K562 (cell line): ENCODE measurements around the gene UBE2D3. TPM values are rescaled to one million over a fixed set of nuclear protein-coding genes. Genes with fewer than 3 reads are reported as not detected.

Experiments used
- ATAC-seq: fragments of 200-7000 bp; cut with Tn5 transposase; 3 replicates; pipeline ENCODE4 v1.9.1; 2020; ENCODE audit warnings: moderate library complexity
- BruUV-seq: library from RNA; stranded (reverse); fragments of 400-500 nt; replicated peaks from 2 replicates; lab custom pipeline; 2021; lab: Mats Ljungman, UMichigan
- CTCF ChIA-PET: fragments of 300-600 bp; formaldehyde crosslinking; extraction: SDS; loops from one replicate; lab custom pipeline; 2021; ENCODE audit warnings: low intra/inter-chr PET ratio; lab: Yijun Ruan, JAX
- POLR2A ChIA-PET: fragments of 300-600, 350-650 bp; sonication (Branson Sonifier 250); formaldehyde crosslinking; extraction: SDS; loops from one replicate; lab custom pipeline; 2021; ENCODE audit warnings: antibody characterized with exemption, inconsistent platforms; lab: Yijun Ruan, JAX
- DNase-seq, 4 experiments: peaks; one replicate each; pipeline versions ENCODE4 v3.0.0 to v3.0.0-alpha.2; 2011 to 2018; ENCODE audit warnings: low spot score in 3 of 4, mixed read lengths in 3 of 4; ENCODE audit errors: extremely low read depth in 1 of 4
- FAIRE-seq: peaks from 2 replicates; lab custom pipeline; 2011; peaks lifted over from hg19 to GRCh38; lab: Jason Lieb, UNC
- H2AFZ ChIP-seq: 2 replicates; pipeline ENCODE4 v1.6.0; 2011; ENCODE audit warnings: low read depth, low read length, control low read depth, inconsistent platforms
- H3K27ac ChIP-seq: fragments of 200-600 bp; 3 replicates; pipeline ENCODE4 v1.8.0; 2011; ENCODE audit warnings: low read depth, mild to moderate bottlenecking, control low read depth, inconsistent platforms, low read length, moderate library complexity, mixed read lengths; ENCODE audit errors: extremely low read depth
- H3K27me3 ChIP-seq, 2 experiments: fragments of 300-600 bp in 1 of 2; 2 replicates in 1 of 2; 3 replicates in 1 of 2; pipeline versions ENCODE4 v1.6.0 to v1.8.0; 2011; ENCODE audit warnings: inconsistent platforms in 2 of 2, low read length in 2 of 2, mild to moderate bottlenecking in 1 of 2, mixed read lengths in 1 of 2, moderate library complexity in 1 of 2; ENCODE audit not compliant: control insufficient read depth in 2 of 2, insufficient read depth in 2 of 2
- H3K36me3 ChIP-seq: fragments of 300-600 bp; 3 replicates; pipeline ENCODE4 v1.8.0; 2011; ENCODE audit warnings: mild to moderate bottlenecking, low read length, inconsistent platforms; ENCODE audit not compliant: control insufficient read depth, insufficient read depth
- H3K4me1 ChIP-seq, 2 experiments: fragments of 200-600 bp in 1 of 2; replicated peaks in 1 of 2; 2 replicates in 1 of 2; 3 replicates in 1 of 2; pipeline versions ENCODE4 v1.5.1 to v1.8.0; 2011; ENCODE audit warnings: inconsistent platforms in 2 of 2, low read length in 2 of 2, mild to moderate bottlenecking in 1 of 2, mixed read lengths in 1 of 2, moderate library complexity in 1 of 2; ENCODE audit not compliant: control insufficient read depth in 2 of 2, insufficient read depth in 2 of 2
- H3K4me2 ChIP-seq: 2 replicates; pipeline ENCODE4 v1.6.1; 2011; ENCODE audit warnings: low read length, control low read depth, inconsistent platforms, mixed read lengths; ENCODE audit not compliant: insufficient read depth
- H3K4me3 ChIP-seq: fragments of 200-600 bp; sonication (generic), shearing (Covaris generic); 2 replicates; pipeline ENCODE4 v1.5.1; 2016; ENCODE audit warnings: control low read depth, inconsistent platforms
- H3K79me2 ChIP-seq: fragments of 200-600 bp; 3 replicates; pipeline ENCODE4 v1.8.0; 2011; ENCODE audit warnings: low read length, inconsistent platforms; ENCODE audit not compliant: control insufficient read depth, insufficient read depth
- H3K9ac ChIP-seq, 2 experiments: 2 replicates each; pipeline versions ENCODE4 v1.6.0 to v1.6.1; 2011; ENCODE audit warnings: low read depth in 2 of 2, low read length in 2 of 2, control low read depth in 1 of 2, inconsistent platforms in 1 of 2, mild to moderate bottlenecking in 1 of 2, mixed read lengths in 1 of 2; ENCODE audit not compliant: insufficient read depth in 1 of 2
- H3K9me1 ChIP-seq: one replicate; pipeline ENCODE4 v1.6.0; 2011; ENCODE audit warnings: inconsistent platforms, mild to moderate bottlenecking, low read length, moderate library complexity; ENCODE audit not compliant: control insufficient read depth, insufficient read depth
- H3K9me3 ChIP-seq: replicated peaks from 2 replicates; pipeline ENCODE4 v1.5.1; 2011; ENCODE audit warnings: low read depth, low read length, inconsistent platforms; ENCODE audit not compliant: control insufficient read depth, insufficient read depth
- H4K20me1 ChIP-seq: replicated peaks from 2 replicates; pipeline ENCODE4 v1.6.1; 2011; ENCODE audit warnings: low read length, inconsistent platforms, mixed read lengths; ENCODE audit not compliant: control insufficient read depth, insufficient read depth
- E4F1 ChIP-seq: fragments of 250-450 bp; sonication (Bioruptor Pico); IDR thresholded peaks from 2 replicates; pipeline ENCODE4 v1.5.0; 2021; ENCODE audit warnings: mild to moderate bottlenecking, borderline replicate concordance
- FOXP4 ChIP-seq: sonication (generic); formaldehyde crosslinking; IDR thresholded peaks from 2 replicates; pipeline ENCODE4 v1.8.0; 2022; ENCODE audit warnings: mild to moderate bottlenecking, missing genetic modification reagents, borderline replicate concordance
- NR2C1 ChIP-seq, 2 experiments: fragments of 450-650 bp; IDR thresholded peaks; 2 replicates each; pipeline ENCODE4 v1.6.1; 2017; ENCODE audit warnings: mild to moderate bottlenecking in 2 of 2, antibody characterized with exemption in 1 of 2, inconsistent platforms in 1 of 2, missing compliant biosample characterization in 1 of 2, missing genetic modification characterization in 1 of 2
- RERE ChIP-seq: sonication (generic); formaldehyde crosslinking; IDR thresholded peaks from 2 replicates; pipeline ENCODE4 v1.8.0; 2023; ENCODE audit warnings: missing genetic modification reagents, mild to moderate bottlenecking, borderline replicate concordance
- TEAD4 ChIP-seq, 2 experiments: sonication (generic) in 1 of 2; formaldehyde crosslinking in 1 of 2; IDR thresholded peaks; 2 replicates each; pipeline versions ENCODE4 v1.6.1 to v1.8.0; 2012 to 2022; ENCODE audit warnings: borderline replicate concordance in 1 of 2, inconsistent platforms in 1 of 2, low read length in 1 of 2, mild to moderate bottlenecking in 1 of 2, missing genetic modification reagents in 1 of 2
- ZNF316 ChIP-seq: fragments of 450-650 bp; IDR thresholded peaks from 2 replicates; pipeline ENCODE4 v1.6.1; 2016
- WGBS: fragments of 100-300 bp; shearing (Covaris generic); methylation state at CpG from one replicate; pipeline ENCODE4 v1.1.6; 2016; ENCODE audit warnings: low coverage, mixed read lengths; ENCODE audit not compliant: insufficient coverage; ENCODE audit errors: missing lambda C conversion rate; 5-methylcytosine and 5-hydroxymethylcytosine counted together
- in situ Hi-C: fragments of 300-500 bp; cut with MboI; formaldehyde crosslinking; loops from 4 replicates; pipeline ENCODE4 v1.15.0; 2018; ENCODE audit warnings: inconsistent platforms, mixed read lengths
- intact Hi-C: fragments of 100-400 bp; cut with micrococcal nuclease; formaldehyde crosslinking; loops from 2 replicates; pipeline ENCODE4 v1.14.2; 2022
- polyA plus RNA-seq, 8 experiments: library from polyadenylated mRNA; depleted of rRNA in 4 of 8; stranded (reverse) in 5 of 8; unstranded in 3 of 8; fragments of >200 nt; fragmentation: Nextera tagmentation in 2 of 8; fragmentation: Illumina TruSeq in 1 of 8; extraction: Ambion mirVana in 2 of 8; extraction: Trizol in 1 of 8; gene quantifications; 2 replicates each; pipeline versions ENCODE4 v1.2.1 to v1.2.3, GENCODE V29; 2011 to 2014; ENCODE audit warnings: inconsistent platforms in 1 of 8, missing spikeins in 1 of 8
- total RNA-seq, 7 experiments: library from RNA; depleted of rRNA in 6 of 7; stranded (reverse); fragments of >200 nt in 6 of 7; fragmentation: Illumina TruSeq in 2 of 7; extraction: Trizol in 2 of 7; gene quantifications; 2 replicates each; pipeline versions ENCODE4 v1.2.1 to v1.2.3, GENCODE V29; 2011 to 2021; ENCODE audit warnings: low replicate concordance in 1 of 7

The UBE2D3 gene
- total and polyA plus RNA-seq, 9 of the 15 experiments (the other 6 are each of a cell fraction or from before 2014, with no cell fraction given), result 191 to 618 (median 292) TPM

GRCh38 chr4:102781570-102781969 lies 45.8 kb downstream of the UBE2D3 start (continued):
- TF ChIP-seq E4F1 (CRISPR knock-in tag) (no peak), FOXP4 (no peak), TEAD4 (IDR thresholded peaks at IDR 0.05; ENCODE audit: low read length) (no peak), TEAD4 (CRISPR knock-in tag; IDR thresholded peaks at IDR 0.05; ENCODE audit: borderline replicate concordance) (no peak)

GRCh38 chr4:102780476-102781144 lies 46.7 kb downstream of the UBE2D3 start:
- H3K27ac ChIP-seq, result no peak overlapping the region
- WGBS, result 29% methylated on average over 5 of the region's 5 CpGs
- in situ Hi-C loops (no loop called here), intact Hi-C loops (no loop called here)
- ATAC-seq (peak; percentile 86), DNase-seq (peak; percentile 23 to 72 (median 42)), FAIRE-seq (peak; percentile 91)
- no peaks in the 10 kb centered on the region for H4K20me1 ChIP-seq
- H3K9me1 ChIP-seq, result no peaks in the 10 kb centered on the region
- no peaks in the 10 kb centered on the region for H3K9me3 ChIP-seq
- ChIA-PET CTCF (no interaction called here), POLR2A (interaction anchor here (0.6 to 1.2 kb wide), 5 partner anchors 10 to 58 kb away, joined by 3 to 6 read pairs (median 3); partner anchors contain the start of gene UBE2D3)
- no peak overlapping the region for H2AFZ ChIP-seq
- no peak overlapping the region for H3K4me3 ChIP-seq
- no peaks in the 10 kb centered on the region for H3K27me3 ChIP-seq
- BruUV-seq, result no TSS peak
- peaks cover 7 to 18% of the 10 kb centered on the region in 2 experiments; a peak in 3 of 5 replicates for H3K4me1 ChIP-seq
- H3K36me3 ChIP-seq, result no peaks in the 10 kb centered on the region
- no peaks in the 10 kb centered on the region for H3K79me2 ChIP-seq
- H3K9ac ChIP-seq, result no peak overlapping the region
- no peak overlapping the region for H3K4me2 ChIP-seq
- TF ChIP-seq NR2C1 (IDR thresholded peaks at IDR 0.05) (peak; percentile 61; the same call in 1 of the 2 replicates), NR2C1 (tag; IDR thresholded peaks at IDR 0.05) (peak; percentile 68), ZNF316 (peak; percentile 100), RERE (CRISPR knock-in tag) (no peak)
